Fibroblast of skin of left biceps (primary cell): ENCODE results near the gene PATJ.
"Not testable (repeated sequence)": the region's sequence is repeated elsewhere in the genome, so short reads cannot be mapped to it uniquely, and the experiment has no call there.

Experiments used
- DNase-seq, 2 experiments: peaks; one replicate each; pipeline ENCODE4 v3.0.0-alpha.2; 2013; ENCODE audit warnings: low read depth in 2 of 2

The PATJ gene, protein sequence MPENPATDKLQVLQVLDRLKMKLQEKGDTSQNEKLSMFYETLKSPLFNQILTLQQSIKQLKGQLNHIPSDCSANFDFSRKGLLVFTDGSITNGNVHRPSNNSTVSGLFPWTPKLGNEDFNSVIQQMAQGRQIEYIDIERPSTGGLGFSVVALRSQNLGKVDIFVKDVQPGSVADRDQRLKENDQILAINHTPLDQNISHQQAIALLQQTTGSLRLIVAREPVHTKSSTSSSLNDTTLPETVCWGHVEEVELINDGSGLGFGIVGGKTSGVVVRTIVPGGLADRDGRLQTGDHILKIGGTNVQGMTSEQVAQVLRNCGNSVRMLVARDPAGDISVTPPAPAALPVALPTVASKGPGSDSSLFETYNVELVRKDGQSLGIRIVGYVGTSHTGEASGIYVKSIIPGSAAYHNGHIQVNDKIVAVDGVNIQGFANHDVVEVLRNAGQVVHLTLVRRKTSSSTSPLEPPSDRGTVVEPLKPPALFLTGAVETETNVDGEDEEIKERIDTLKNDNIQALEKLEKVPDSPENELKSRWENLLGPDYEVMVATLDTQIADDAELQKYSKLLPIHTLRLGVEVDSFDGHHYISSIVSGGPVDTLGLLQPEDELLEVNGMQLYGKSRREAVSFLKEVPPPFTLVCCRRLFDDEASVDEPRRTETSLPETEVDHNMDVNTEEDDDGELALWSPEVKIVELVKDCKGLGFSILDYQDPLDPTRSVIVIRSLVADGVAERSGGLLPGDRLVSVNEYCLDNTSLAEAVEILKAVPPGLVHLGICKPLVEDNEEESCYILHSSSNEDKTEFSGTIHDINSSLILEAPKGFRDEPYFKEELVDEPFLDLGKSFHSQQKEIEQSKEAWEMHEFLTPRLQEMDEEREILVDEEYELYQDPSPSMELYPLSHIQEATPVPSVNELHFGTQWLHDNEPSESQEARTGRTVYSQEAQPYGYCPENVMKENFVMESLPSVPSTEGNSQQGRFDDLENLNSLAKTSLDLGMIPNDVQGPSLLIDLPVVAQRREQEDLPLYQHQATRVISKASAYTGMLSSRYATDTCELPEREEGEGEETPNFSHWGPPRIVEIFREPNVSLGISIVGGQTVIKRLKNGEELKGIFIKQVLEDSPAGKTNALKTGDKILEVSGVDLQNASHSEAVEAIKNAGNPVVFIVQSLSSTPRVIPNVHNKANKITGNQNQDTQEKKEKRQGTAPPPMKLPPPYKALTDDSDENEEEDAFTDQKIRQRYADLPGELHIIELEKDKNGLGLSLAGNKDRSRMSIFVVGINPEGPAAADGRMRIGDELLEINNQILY (N-terminal part only)

DNA sequence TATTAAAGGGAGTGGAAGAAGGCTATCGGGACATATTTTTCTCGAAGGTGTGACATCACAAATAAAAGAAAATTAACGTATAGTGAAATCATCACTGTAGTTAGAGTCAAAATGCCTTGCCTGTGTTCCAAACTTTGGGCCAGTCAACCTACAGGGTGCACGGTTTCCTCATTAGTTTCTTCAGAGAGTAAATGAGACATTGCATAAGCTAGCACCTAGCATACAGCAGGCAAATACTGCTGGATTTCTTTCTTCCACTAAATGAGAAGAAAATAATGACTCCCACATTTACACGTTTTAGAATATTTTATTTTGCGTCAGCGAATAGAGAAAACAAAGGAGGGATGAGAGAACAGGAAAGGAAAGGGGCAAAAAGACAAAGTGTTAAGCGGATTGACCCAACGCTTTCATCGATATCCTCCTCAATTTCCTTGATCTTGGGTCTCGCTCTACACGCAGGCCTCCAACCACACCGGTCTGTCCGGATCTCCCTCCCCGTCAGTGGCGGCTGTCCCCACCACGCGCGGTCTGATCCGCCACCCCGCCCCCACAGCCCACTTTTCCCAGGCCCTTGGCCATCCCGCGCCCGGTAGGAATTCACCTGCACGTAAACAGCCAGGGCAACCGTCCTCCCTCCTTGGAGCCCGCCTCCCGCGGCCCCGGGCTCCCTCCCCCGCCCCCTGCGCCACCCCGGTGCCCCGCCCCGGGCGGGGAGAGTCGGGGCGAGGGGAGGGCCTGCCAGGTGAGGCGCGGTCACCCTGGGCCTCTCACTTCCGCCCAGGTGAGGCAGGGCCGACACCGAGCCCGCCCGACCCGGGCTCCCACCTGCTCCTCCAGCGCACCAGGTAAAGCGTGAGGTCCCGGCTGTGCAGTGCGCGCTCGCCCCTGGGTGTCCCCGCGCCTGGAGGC is at the start of gene PATJ:
Gene PATJ, plus strand, starts transcription at position 770 of the 909 bp plus-strand sequence. CDS start 20,413 bp downstream, outside the sequence.
- DNase-seq, result no peak

DNA sequence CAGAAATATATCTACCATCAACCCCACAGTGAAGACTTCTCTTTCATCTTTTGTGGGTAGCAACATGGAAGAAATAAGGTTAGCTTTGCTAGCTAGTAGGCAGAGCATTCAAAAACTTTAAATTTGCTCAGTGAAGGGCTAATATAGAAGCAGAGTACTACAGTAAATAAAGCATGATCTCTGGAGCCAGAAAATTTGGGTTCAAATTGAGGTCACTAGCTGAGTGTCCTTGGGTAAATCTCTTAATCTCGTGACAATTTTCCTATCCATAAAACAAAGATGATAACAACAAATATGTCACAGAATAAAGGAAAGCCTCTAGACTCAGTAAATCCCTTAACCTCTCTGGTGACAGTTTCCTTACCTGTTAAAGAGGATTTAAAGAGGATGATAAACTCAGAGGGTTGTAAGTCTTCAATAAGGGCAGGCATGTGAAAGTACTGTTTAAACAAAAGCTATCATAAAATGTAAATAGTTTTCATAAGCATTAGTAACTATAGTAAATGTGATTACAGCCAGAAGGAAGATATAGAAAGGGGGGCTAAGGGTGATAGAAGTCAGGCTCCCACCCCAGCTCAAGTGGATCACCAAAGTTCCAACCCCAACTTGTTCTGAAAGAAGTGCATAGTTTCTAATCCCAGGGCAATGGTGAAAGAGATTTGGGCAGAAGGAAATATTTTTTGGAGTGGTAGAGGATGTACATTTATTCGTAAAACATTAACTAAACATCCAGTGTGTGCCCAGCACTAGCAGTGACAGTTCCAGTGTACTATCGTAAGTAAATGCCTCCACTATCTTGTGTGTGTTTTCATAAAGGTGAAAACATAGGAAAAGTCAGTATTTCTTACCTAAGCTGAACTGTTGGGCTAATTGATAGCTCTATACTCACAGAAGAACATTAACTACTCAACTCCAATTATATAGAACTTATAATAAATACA is 42.1 kb upstream of the PATJ start:
- no peak for DNase-seq

DNA sequence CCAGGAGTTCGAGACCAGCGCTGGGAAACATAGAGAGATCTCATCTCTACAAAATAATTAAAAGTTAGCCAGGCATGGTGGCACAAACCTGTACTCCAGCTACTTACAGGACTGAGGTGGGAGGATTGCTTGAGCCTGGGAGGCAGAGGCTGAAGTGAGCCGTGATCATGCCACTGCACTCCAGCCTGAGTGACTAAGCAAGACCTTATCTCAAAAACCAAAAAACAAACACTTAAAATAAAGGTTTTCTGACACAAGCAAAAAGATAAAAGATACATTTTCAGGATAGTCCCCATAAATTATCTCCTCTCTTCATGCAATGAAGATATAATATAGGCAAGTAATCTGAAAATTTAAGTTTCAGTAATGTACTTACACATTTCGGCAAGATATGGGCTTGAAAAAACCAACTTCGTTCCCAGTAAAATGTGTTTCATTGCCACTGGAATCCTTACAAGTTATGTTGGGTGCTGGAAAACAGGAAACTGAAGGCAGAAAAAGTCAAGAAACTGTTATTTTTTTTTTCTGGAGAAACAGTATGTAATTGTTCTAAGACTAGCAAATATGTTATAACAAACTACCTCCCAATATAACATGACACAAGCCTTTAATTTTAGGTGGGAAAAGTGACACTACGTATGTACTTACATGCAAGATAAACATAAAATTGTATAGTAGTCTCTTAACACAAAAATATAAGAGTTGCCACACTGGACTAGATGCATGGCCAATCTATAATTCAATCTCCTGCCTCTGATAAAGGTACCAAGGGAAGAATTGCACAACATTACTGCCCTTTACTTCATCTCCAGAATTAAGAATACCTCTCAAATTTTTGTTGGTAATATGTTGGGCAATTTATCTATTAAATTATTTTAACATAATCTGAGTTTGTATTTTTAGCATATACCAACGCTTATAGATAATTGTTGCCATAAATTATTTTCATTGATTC is 33.0 kb upstream of the PATJ start:
- DNase-seq, result no peak

DNA sequence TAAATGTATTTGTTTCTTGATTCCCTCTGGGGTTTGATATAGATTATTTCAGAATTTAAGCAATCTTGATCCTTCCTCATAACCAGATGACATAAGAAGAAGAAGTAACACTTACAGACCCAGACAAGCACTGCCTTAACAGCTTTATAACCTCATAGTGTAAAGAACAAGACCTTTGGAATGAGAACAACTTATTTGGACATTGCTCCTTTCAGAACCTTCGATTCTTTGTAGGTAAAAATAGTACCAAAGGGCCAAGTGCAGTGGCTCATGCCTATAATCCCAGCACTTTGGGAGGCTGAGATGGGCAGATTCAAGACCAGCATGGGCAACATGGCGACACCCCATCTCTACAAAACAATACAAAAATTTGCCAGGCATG is 32.4 kb upstream of the PATJ start:
- DNase-seq, result no peak

DNA sequence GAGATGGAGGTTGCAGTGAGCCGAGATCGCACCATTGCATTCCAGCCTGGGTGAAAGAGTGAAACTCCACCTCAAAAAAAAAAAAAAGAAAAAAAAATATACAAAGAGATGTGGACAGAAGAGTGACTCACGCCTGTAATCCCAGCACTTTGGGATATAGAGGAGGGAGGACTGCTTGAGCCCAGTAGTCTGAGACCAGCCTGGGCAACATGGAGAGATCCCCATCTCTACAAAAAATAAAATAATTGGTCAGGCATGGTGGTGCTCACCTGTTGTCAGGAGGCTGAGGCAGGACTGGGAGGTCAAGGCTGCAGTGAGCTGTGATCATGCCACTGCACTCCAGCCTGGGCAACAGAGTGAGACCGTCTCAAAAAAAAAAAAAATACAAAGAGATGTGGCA is 31.0 kb upstream of the PATJ start:
- DNase-seq, result not testable (repeated sequence)

DNA sequence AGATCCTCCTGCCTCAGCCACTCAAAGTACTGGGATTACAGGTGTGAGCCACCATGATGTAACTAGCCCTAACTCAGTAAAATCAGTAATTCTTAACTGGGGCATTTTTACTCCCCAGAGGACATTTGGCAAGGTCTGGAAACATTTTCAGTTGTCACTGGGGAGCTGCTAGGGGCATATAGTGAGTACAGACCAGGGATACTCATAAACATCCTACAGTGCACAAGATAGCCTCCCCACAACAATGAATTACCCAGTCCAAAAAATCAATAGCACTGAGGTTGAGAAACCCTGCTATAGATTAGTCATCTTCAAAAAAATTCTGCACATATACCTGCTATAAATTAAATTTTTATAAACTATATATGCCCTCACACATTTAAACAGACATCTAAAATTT is 30.3 kb upstream of the PATJ start:
- DNase-seq, result no peak

DNA sequence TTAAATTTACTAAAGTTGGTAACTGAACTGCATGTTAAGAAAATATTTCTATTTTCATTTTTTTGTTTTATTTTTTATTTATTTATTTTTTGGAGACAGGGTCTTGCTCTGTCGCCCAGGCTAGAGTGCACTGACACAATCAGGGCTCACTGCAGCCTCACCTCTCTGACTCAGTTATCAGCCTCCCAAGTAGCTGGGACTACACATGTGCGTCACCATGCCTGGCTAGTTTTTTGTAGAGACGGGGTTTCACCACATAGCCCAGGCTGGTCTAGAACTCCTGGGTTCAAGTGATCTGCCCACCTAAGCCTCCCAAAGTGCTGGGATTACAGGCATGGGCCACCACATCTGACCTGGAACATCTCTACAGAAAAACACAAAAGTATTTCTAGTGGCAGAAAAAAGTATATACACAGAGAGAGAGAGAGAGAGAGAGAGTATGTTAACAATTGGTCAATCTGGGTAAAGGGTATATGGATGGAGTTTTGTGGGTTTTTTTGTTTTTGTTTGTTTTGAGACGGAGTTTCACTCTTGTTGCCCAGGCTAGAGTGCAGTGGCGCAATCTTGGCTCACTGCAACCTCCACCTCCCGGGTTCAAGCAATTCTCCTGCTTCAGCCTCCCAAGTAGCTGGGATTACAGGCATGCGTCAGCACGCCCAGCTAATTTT is 23.1 kb upstream of the PATJ start:
- not testable (repeated sequence) for DNase-seq

DNA sequence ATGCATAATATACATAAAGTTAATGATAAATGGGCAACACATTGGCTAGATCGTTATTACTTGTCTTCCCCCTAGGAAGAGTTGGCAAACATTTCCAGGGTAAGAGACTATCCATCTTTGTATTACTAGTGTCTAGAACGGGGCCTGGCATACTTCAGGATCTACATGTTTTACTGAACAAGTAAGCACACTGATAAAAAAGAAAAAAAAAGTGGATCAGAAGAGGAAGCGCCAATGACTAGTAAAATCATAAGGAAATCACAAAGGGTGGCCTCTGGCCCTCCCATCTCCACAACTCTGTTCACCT is 17.8 kb upstream of the PATJ start:
- DNase-seq, result no peak

DNA sequence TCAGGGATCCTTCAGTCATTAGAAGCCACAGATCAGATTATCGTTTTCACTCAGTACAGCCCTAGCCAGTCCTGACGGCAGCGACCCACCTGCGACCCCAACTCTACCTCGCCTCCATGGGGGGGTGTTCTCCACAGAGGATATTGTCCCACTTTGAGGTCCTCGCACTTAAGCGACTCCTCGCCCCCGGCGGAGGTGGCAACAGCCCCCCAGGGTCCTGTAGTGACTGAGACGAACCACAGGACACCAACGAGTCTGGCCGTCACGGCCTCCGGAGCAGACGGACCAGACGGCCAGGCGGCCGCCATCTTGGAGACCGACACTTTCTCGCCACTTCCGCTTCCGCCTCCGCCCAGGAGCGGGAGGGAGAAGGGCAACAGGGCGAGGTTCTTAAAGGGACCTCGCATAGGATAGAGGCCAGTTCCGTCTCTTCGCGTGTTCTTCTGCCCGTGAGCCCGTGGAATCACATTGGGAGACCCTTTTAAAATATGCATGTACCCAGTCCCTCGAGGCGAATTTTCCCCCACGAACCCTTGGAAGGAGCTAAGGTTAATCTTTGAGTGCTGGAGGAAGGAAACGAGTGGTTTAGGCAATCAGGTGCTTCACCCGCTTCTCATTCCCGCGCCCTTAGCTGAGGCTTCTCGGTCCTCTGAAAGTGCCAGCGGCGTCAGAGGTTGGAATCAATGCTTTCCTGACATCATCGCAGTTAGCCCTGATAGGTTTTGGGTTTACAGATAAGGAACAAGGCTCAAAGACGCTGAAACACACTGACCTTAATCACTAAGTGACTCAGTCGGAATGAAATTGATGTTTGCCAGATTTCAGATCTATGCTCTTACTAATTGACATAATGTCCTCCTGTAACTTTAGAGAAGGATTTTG is 17.2 kb upstream of the PATJ start, which contains the start of gene TM2D1:
Gene TM2D1, minus strand, starts transcription at position 329 of the 882 bp plus-strand sequence. Its CDS starts 21 bp downstream, at position 308.
- peak; percentile 58 to 65 for DNase-seq

DNA sequence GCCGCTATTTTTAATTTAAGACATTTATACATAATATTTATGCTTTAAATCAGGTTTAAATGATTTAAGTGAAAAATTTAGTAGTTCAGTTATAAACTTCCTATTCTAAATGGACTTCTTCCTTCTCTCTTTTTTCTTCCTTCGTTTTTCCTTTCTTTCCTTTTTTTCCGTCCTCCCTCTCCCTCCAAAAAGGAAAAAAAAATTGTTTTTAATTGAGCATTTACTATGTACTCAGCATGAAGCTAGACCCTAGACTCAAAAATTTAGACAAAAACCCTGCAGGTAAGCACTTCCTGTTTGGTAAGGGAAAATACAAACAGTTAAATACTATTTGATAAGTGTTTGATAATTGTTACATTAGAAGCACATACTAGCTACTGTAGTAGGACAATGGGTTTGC is 14.7 kb upstream of the PATJ start:
- no peak for DNase-seq

DNA sequence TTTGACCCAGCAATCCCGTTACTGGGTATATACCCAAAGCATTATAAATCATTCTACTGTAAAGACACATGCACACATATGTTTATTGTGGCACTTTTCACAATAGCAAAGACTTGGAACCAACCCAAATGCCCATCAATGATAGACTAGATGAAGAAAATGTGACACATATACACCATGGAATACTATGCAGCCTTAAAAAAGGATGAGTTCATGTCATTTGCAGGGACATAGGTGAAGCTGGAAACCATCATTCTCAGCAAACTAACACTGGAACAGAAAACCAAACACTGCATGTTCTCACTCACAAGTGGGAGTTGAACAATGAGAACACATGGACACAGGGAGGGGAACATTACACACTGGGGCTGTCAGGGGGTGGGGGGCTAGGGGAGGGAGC is 11.6 kb upstream of the PATJ start:
- DNase-seq, result not testable (repeated sequence)

DNA sequence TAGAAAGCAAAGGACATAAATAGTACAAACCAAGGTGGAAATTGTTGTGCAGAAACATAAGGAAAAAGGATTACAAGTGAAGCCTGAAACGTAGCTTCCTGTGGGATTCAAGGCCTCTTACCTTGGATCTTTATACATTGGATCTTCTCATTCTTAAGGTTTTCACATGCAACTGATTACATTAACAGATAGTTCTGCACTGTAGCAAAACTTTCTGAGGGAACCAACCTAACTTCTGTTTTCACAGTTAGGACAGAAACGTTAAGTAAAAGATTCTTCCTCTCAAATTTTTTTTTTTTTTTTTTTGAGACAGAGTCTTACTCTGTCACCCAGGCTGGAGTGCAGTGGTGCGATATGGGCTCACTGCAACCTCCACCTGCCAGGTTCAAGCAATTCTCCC is 9.6 kb upstream of the PATJ start:
- DNase-seq, result no peak

DNA sequence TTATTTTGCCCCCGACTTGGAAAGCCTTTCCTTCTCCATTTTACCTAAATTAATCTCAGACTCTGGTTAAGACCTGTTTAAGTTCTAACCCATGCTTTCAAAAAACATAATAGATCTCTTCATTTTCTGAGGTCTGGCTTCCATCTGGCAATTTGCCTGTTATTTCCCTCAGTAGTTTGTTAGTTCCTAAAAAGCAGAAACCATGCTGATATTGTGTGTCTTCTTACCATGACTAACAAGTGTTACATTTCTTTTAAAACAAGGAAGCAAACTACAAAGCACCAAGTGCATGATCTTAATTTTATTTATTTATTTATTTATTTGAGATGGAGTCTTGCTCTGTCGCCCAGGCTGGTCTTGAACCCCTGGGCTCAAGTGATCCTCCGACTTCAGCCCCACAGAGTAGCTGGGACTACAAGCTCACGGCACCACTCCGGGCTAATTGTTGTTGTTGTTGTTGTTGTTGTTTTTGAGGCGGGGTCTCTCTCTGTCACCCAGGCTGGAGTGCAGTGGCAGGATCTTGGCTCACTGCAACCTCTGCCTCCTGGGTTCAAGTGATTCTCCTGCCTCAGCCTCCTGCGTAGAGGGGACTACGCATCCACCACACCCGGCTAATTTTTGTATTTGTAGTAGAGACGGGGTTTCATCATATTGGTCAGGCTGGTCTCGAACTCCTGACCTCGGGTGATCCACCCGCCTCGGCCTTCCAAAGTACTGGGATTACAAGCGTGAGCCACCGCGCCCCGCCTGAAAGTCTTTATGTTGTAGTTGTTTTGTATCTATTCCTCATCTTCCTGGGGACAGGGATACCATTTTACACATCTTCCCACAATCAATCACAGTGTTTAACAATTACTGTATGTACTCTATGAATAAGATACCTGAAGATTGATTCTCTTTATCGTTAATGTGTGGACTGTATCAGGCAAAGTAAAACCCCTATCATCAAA is 1.3 kb upstream of the PATJ start:
- no peak for DNase-seq

DNA sequence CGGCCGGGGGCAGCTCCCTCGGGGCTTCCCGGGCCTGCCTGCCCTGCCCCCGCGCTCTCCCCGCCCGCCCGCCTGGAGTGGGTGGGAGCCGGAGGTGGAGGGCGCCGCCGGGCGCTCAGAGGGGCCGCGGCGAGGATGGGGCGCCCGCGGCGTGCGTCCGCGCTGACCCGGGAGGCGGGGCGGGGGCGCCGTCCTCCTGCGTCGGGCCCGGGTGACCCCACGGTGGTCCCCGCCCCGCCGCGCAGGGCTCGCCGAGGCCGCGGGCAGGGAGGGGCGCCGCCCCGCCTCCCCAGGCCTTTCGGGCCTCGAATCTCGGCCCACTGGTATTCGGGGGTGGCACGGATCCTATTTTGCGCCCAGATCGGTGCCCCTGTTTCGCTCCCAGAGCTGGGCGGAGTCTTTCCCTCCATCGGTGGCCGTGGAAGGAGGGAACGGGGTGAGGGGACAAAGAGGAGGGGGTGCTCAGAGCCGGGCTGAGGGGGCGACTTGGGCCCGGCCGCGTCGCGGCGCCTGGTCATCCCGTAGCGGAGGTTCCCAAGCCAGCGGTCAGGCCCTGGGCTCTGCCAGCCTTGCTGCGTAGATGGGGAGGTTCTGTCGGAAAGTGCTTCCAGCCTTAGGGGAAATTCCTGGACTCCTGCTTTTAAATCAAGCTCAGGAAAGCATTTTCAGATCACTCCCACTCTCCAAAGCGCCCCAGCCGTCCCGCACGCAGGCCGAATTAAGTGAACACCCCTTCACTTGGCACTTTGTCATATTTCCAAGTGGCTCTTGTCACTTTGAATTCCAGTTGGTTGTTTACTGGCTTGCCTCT is 545 bp downstream of the PATJ start:
- DNase-seq, result no peak

DNA sequence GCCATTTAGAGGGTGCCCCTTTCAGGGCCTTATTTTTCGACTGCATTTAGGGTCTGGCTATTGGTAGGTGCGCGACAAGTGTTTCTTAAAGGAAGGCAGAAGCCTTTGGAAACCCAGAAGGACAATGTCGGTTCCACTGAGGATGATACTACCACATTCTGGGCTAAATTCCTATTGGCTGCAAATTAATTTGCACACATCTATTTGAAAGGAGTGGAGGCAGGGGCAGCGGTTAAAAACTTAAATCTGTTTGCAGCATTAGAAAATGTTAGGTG is 1.1 kb downstream of the PATJ start:
- no peak for DNase-seq
